ENCODE data around the gene LRCOL1. TPM values are rescaled to one million over a fixed set of nuclear protein-coding genes. Genes with fewer than 3 reads are reported as not detected.

The LRCOL1 gene
- total and polyA plus RNA-seq, 2 of the 8 experiments (the other 6 are each of a cell fraction or from before 2014, with no cell fraction given), result not detected

GRCh38 chr12:132639956-132640520 lies 29.7 kb upstream of the LRCOL1 start:
- DNase-seq (ENCODE audit: low read depth in 1 of 2, low spot score in 2 of 2) (no peak), FAIRE-seq (no peak)
- H4K20me1 ChIP-seq (replicated peaks in 1 of 2; ENCODE audit: control insufficient read depth in 1 of 2, insufficient read depth in 2 of 2, low read length in 2 of 2), result peaks cover 7 to 35% of the 10 kb centered on the region in 2 experiments
- H3K4ac ChIP-seq (replicated peaks; ENCODE audit: insufficient read length, low read depth, low read length), result no peak overlapping the region
- H3K9ac ChIP-seq (replicated peaks in 1 of 4; ENCODE audit: extremely low read depth in 1 of 4, low read depth in 3 of 4, low read length in 3 of 4), result no peak overlapping the region
- no peak overlapping the region for H2AFZ ChIP-seq (ENCODE audit: low read length)
- H2BK5ac ChIP-seq (ENCODE audit: low read depth, low read length), result 0 out of 2 replicates have a peak overlapping the region, but pooled peaks have one; percentile 35
- peak overlapping the region; percentile 46; the same call in 1 of the 2 replicates for H4K8ac ChIP-seq (ENCODE audit: extremely low read depth, insufficient read depth, low read length)
- H2BK120ac ChIP-seq (replicated peaks; ENCODE audit: low read depth, low read length), result no peak overlapping the region
- H3K4me3 ChIP-seq (ENCODE audit: extremely low read depth in 1 of 4, insufficient read depth in 2 of 4, low read depth in 3 of 4, low read length in 4 of 4), result no peak overlapping the region
- peaks cover 37 to 76% (median 65%) of the 10 kb centered on the region in 4 experiments for H3K36me3 ChIP-seq (ENCODE audit: control insufficient read depth in 2 of 4, insufficient read depth in 4 of 4, low read length in 3 of 4)
- 88% methylated on average over 12 of the region's 12 CpGs; no CpG with 5 or more reads in 1 of the 2 experiments for WGBS, 2 experiments (ENCODE audit: extremely low coverage in 1 of 2, insufficient coverage in 1 of 2, insufficient read length in 1 of 2, insufficient replicate concordance in 2 of 2, low coverage in 1 of 2, low lambda C conversion rate in 2 of 2, missing lambda C conversion rate in 1 of 2)
- H3K9me3 ChIP-seq (ENCODE audit: insufficient read depth in 2 of 2, low read depth in 1 of 2, low read length in 1 of 2), result no peaks in the 10 kb centered on the region
- H3K14ac ChIP-seq (ENCODE audit: insufficient read length), result no peak overlapping the region
- H3K4me2 ChIP-seq (ENCODE audit: insufficient read depth in 1 of 2, low read depth in 2 of 2, low read length in 2 of 2), result no peak overlapping the region
- H2BK15ac ChIP-seq (ENCODE audit: low read length), result no peak overlapping the region
- H3K23me2 ChIP-seq (ENCODE audit: low read depth, low read length), result no peaks in the 10 kb centered on the region
- H2BK12ac ChIP-seq (ENCODE audit: low read depth, low read length), result no peak overlapping the region
- ChIA-PET POLR2A (ENCODE audit: partially characterized antibody) (interaction anchor here (1.8 kb wide), 1 partner anchor 12 kb away, joined by 7 read pairs; no protein-coding TSS in a partner anchor), CTCF (ENCODE audit: partially characterized antibody) (interaction anchor here (1.0 to 9.3 kb wide), 4 partner anchors 8 to 25 kb away, joined by 3 to 61 read pairs (median 18); no protein-coding TSS in a partner anchor)
- H4K5ac ChIP-seq (ENCODE audit: insufficient read length, low read depth, low read length), result no peak overlapping the region
- no peak overlapping the region for H2AK5ac ChIP-seq (ENCODE audit: low read depth, low read length)
- H3K18ac ChIP-seq (ENCODE audit: extremely low read depth, low read length), result no peak overlapping the region
- H3K27ac ChIP-seq (ENCODE audit: low read depth, low read length), result no peak overlapping the region
- H3K79me2 ChIP-seq (ENCODE audit: control insufficient read depth in 1 of 2, insufficient read depth in 2 of 2, low read length in 2 of 2), result no peaks in the 10 kb centered on the region
- no peak overlapping the region for H4K91ac ChIP-seq (replicated peaks; ENCODE audit: insufficient read length, low read length)
- H3K56ac ChIP-seq (replicated peaks; ENCODE audit: insufficient read length, low read depth, low read length), result no peak overlapping the region
- no peaks in the 10 kb centered on the region; the same call in 1 of the 2 replicates for H3K79me1 ChIP-seq (ENCODE audit: low read depth, low read length)
- no peak overlapping the region for H3K23ac ChIP-seq (ENCODE audit: insufficient read length)
- H2BK20ac ChIP-seq (ENCODE audit: low read length), result no peak overlapping the region
- no peaks in the 10 kb centered on the region for H3K27me3 ChIP-seq (replicated peaks in 1 of 4; ENCODE audit: control insufficient read depth in 3 of 4, extremely low read depth in 1 of 4, insufficient read depth in 3 of 4, low read length in 3 of 4)
- no peaks in the 10 kb centered on the region for H3K4me1 ChIP-seq (replicated peaks in 1 of 4; ENCODE audit: control insufficient read depth in 3 of 4, insufficient read depth in 4 of 4, low read length in 3 of 4)
- no peak for TF ChIP-seq SP1 (IDR thresholded peaks at IDR 0.05; ENCODE audit: low read depth, low read length)

All from H1 (cell line).